LNCAP (cell line): Measurements from ENCODE around the gene ADGRF5.

Source experiments
- CTCF ChIP-seq: fragments of 450-650 bp; IDR thresholded peaks from 2 replicates; pipeline ENCODE4 v1.5.1; 2017; ENCODE audit warnings: mild to moderate bottlenecking

Gene ADGRF5

GRCh38 chr6:46961711-46962110 is 40.0 kb upstream of the ADGRF5 start:
- TF ChIP-seq CTCF = no peak

- no peak for TF ChIP-seq CTCF
Observed at GRCh38 chr6:46961232-46961631, 39.5 kb upstream of the ADGRF5 start.

- no peak for TF ChIP-seq CTCF
Observed at GRCh38 chr6:46959419-46959818, 37.7 kb upstream of the ADGRF5 start.

- TF ChIP-seq CTCF = no peak
Observed at GRCh38 chr6:46956409-46956808, 34.7 kb upstream of the ADGRF5 start.

- no peak for TF ChIP-seq CTCF
Observed at GRCh38 chr6:46954837-46955451, 33.2 kb upstream of the ADGRF5 start.

- no peak for TF ChIP-seq CTCF
Observed at GRCh38 chr6:46953921-46954320, 32.2 kb upstream of the ADGRF5 start.

- no peak for TF ChIP-seq CTCF
Observed at GRCh38 chr6:46949632-46950280, 28.0 kb upstream of the ADGRF5 start.

- no peak for TF ChIP-seq CTCF
Observed at GRCh38 chr6:46948699-46949098, 27.0 kb upstream of the ADGRF5 start.
